Heart left ventricle (tissue), 13 donors: Measurements from ENCODE around the gene PRRT4.

Source experiments
- CTCF ChIP-seq, 12 donors: fragments of 200-600 bp; sonication (generic) in 4 of 12; IDR thresholded peaks; one replicate each; pipeline versions ENCODE4 v1.5.0 to v1.8.0; 2018 to 2022; ENCODE audit warnings: antibody characterized with exemption in 12 of 12, mild to moderate bottlenecking in 5 of 12
- POLR2A ChIP-seq, 2 donors: fragments of 450-650 bp; IDR thresholded peaks; one replicate each; pipeline ENCODE4 v1.6.1; 2017; ENCODE audit warnings: antibody characterized with exemption in 2 of 2, mild to moderate bottlenecking in 2 of 2, moderate library complexity in 2 of 2
- donor health status: ischemic (EF 13 %, LVEDD 7.1; RV severe dilation, severe dysfunction).
- donor health status: DM: no; HTN: yes; CAD: no.
- donor health status: DM: no; HTN: no; CAD: no.
- donor health status: ischemic (EF 25% LVEDD 6.9; RV normal size, moderate dysfunction).
- donor health status: ischemic (EF 25% LVEDD 5.7; RV mildly dilated, moderate dysfunction).
- donor health status: ischemic (EF 35%, LVEDD 5.7; RV mildly dilated, moderate dysfunction).
- donor health status: nonischemic (EF 11% LVEDD 7.7; RV severe dilation, severe dysfunction).
- donor health status: DM: yes; HTN: yes; CAD: no.
- donor health status: PGD.
- donor health status: ischemic (EF 29% LVEDD 5.4; RV normal size, mild dysfunction).
- donor health status: nonischemic (EF 23%, LVEDD 6.1; RV moderate dilation, normal function).

- TF ChIP-seq CTCF (IDR thresholded peaks at IDR 0.05) (no peak), POLR2A (IDR thresholded peaks at IDR 0.05) (no peak)
These were observed 24.8 kb upstream of the PRRT4 start for GRCh38 chr7:128385988-128386925.
